GM18498 (cell line): ENCODE measurements around the gene MYH8.

ENCODE experiments used
- ATAC-seq: cut with Tn5 transposase; IDR thresholded peaks from one replicate; pipeline ENCODE4 v1.9.1; 2021; ENCODE audit warnings: mild to moderate bottlenecking, moderate library complexity; ENCODE audit not compliant: unreplicated experiment

The MYH8 gene

DNA sequence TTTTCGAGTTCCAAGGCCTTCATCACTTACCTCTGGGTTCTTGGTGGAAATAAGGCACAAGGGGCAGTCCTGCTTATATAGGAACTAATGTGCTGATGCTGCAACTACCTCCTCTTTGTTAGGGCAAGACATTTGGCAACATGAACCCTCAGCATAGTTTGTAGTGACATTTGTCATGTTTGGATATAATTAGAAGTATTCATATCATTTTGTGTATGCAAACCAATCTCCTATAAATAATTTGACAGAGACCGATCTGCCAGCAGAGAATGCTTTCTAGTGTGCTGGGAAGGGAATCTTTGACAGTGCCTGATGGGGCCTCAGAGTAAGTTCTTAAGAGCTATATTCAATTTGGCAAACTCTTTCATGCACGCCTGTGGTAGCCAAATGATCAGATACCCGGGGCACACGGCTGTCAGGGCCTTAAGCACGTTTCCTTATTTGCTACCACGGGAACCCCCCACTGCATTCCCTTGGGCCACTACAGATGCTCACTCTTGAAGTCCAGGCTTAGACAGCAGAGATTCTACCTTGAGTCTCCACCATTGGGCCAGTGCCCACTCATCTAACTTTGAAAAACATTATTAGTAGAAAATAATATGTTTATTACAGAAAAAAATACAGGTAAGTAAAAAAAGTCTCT is at the start of gene MYH8:
TSS of gene MYH8 (minus strand) at position 51 of the 643 bp plus-strand sequence. CDS start 1,723 bp downstream, outside the sequence.
- ATAC-seq = no peak

DNA sequence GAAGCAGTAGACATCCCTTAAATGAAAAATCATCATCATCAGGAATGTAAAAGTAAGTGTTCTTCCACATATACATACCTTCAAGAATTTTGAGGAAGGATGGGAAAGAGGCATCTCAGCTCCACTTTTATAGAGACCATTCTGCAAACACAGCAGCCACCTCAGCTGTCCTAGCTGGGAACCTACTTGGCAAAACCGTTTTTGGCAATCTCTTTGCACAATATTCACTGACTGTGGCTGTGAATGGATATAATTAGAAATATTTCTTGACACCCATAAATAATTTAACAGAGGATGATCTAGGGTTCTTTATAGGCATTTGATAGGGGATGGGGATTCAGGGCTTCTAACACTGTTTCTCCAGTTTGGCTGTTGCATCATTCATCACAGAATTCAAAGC is 47.7 kb upstream of the MYH8 start, which contains the start of gene MYH4:
TSS of gene MYH4 (minus strand) at position 101 of the 400 bp plus-strand sequence. CDS start 2,814 bp downstream, outside the sequence.
- ATAC-seq = no peak

DNA sequence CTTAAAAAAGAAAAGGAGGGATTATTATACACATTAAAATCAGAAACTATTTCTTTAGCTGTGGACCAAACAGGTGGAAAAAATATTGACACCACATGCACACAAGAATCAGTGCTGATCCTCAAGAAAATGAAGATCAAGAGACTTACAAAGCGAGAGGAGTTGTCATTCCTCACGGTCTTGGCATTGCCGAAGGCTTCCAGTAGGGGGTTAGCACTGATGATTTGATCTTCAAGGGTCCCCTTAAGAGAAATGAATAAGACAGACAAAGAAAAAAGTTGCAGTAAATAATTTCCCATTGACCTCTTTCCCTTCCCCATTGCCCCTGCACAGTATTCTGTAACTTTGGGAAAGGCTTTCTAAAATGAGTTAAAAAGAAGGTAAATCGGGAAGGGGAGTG is 41.7 kb upstream of the MYH8 start:
- no peak for ATAC-seq

DNA sequence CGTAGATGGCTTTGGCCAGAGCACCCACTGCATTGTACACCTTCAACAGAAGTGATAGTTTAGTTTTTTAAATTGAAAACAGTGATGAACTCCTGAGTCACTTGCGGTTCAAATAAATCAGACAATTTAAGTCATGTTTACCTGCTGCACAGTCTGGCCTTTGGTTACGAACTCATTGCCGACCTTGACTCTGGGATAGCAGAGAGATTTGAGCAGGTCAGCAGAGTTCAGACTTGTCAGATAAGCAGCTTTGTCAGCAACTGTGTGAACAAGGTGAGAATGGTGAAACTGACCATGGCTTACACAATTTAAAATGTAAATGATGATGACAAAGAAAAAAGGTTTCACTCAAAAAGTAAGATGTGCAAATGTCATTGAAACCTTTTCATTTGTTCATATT is 38.3 kb upstream of the MYH8 start:
- no peak for ATAC-seq

DNA sequence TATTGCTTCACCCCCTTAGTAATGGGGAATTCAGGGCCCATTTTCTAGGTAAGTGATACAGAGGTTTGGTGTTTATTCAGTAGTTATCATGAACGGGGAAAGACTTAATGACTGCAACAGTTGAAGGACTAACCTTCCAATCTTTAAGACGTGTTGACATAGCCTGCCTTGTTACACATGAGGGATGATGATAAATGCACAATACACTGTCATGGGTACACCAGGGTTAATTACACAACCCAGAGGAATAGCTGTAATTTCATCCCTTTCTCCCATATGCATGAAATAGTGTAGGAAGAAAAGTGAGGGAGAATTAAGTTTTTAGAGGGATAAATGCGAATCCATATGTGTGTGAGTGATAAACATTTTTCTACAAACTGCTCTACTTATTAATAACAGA is 37.0 kb upstream of the MYH8 start:
- no peak for ATAC-seq

DNA sequence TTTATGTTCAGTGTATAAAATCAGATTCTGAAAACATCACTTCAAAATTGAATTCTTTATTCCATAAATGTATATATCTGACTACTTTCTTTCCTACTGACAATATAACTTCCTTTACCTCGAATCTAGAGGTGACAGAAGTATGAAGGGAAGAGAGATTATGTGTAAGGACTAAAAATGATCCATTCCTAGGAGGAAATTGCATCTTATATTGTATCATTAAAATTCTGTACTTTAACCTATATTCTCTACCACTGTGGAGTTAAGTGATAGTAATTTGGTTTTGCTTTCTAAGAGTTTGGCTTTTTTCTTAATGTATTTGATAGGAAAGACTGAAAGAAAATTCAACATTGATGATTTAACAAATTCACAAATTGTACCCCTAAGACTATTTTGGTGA is 36.2 kb upstream of the MYH8 start:
- ATAC-seq = no peak

DNA sequence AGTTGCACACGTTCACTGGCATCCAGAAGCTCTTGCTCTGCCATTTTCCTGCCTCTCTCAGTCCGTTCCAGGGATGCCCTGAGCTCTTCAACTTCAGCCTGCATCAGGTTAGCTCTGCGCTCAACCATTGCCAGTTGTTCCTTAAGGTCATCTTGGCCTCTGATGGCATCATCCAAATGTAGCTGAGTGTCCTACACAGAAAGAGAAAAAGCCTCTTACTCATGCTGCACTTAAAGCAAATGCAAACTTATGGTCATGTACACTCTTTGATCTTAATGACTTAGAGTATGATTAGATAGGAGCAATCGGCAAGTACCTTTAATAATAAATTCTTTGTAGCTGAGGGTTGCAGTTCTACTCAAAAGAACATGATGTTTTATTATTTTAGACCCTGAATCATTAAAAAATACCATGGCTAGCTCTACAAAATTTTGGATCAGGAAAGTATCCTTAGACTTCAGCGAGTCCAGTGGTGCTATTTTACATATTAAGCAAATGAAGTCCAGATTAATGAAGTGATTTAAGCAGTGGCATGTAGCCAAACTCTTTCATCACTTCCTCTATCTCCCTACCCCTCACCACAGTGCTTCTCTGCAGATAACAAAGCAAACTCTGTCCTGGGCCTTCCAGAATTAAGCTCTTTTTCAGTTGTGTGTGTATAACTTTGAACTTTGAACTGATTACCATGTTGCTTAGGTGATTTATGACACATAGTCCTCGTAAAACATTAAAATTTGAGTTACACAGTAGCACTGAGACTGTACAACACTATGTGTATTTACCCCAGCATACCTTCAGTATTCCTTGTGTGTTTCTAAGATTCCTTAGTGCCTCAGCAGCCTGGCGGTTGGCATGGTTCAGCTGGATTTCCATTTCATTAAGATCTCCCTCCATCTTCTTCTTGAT is 25.5 kb upstream of the MYH8 start:
- ATAC-seq = no peak

DNA sequence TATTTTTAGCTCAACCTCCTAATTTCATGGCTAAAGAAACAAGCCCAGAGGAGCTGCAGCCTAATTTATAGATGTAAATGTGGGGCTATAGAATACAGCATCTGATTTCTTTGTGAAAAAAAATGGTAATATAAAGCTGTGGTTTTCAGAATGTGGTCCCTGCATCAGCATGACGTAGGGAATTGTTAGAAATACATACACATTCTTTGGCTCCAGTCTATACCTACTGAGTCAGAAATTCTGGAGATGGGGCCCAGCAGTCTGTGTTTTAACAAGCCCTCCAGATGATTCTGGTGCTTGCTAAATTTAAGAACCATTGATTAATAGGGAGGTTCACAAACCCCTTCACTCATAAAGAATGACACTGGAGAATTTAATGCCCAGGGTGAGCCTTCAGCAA is 18.1 kb upstream of the MYH8 start:
- ATAC-seq = no peak

DNA sequence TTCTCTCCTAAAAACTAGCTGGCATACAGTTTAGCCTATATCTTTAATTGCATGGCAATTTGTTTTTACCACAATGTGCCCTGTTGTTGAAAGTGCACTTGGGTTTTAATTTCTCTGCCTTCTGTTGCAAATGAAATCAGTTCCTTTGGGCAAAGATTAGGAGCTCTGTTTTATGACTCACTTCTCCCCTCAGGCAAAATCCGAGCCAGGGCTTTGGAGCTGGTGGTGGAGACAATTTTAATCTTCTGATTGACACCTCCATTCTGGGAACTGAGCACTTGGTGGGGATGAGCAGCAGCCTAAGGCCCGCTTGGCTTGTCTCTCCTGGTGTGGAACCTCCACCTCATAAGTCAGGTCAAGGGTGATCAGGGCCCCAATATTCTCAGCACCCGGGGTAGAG is 13.3 kb upstream of the MYH8 start:
- no peak for ATAC-seq

DNA sequence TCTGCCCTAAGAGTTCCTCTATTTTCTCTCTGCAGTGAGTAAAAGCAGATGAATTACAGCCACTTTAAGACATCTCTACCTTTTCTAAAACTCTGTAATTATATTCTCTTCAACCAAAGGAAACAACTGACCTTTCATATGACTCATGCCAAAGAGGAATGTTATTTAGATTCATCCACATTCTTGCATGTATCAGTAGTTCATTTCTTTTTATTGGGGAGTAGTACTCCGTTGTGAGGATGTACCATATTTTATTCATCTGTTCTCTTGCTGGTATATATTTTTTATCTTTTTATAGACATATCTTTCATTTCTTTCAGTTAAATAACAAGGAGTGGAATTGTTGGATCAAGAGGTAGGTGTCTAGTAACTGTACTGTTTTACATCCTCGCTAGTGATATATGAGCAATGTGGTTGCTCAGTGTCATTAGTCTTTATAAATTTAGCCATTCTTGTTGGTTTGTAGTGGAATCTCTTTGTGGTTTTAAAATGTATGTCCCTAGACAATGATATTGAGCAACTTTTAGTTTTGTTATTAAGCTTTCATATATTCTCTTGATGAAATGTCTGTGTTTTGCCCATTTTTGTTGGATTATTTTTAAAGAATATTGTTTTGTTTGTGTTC is 7.8 kb upstream of the MYH8 start:
- no peak for ATAC-seq

DNA sequence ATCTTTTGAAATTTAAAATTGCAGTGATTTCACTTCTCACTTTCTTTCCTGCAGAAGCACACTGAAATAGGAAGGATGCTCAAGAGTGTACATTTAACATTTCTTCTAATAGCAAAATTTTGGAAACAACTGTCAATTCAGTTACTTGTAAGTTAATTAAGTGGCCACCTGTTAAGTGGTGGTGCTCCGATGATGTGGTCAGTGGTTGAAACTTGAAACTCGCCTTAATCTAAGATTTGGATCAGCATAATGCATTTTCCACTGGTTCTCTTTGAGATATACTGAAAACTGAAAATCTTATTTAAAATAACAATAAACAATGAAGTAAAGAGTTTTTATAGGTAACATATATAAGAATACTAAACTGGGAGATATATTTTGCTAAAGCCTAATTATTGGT is 7.0 kb upstream of the MYH8 start:
- no peak for ATAC-seq

DNA sequence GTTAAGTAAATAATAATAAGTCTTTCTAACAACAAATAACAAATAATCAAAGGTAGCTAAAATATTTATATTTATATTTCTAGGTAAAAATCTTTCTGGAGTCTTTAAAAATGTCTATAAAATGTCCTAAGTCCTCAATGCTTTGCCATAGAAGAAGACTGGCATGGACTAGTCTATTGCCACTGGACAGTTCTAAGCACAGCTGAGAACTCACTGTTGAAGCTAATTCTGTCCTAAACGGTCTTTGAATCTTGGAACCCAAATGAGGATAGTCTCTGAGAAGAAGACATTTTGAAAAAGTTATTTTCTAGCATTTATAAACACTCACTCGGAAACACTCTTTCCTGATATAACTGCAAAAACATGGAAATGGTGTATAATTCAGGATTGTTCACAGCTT is 539 bp downstream of the MYH8 start:
- no peak for ATAC-seq

DNA sequence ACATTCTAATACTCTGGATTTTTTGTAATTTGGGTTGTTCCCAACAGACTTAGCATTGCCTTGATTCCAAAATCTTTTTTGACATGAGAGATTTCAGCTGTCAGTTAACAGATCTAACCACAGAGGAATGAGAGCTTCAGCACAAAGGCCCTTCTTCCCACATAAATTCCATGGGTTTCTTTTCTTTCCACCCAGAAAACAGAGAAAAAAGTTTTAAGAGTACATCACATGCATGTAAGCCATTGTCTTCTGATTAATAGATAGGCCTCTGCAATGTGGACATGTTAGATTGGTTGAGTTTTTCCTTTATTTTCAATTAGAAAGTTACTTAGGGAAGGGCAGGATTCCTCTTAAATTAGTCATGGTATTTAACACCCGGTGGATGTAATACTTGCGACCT is 939 bp downstream of the MYH8 start:
- no peak for ATAC-seq

DNA sequence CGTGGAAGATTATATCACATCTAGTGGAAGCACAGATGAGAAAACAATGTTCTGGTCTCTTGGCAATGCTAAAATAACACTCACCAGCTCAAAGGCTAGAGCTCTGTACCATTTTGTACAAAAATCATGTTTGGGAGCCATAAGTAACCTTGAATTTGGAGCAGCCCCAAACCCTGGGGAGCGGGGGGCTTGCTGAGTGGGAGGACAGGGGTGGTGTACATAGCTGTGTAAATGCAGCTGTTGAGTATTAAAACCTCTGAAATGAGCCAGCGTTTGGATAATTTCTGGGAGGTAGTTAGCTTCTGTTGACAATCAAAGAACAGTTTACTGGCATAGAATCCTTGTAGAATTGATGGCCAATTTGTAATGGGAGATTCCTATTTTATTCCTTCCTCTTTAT is 4.3 kb downstream of the MYH8 start:
- ATAC-seq = no peak

DNA sequence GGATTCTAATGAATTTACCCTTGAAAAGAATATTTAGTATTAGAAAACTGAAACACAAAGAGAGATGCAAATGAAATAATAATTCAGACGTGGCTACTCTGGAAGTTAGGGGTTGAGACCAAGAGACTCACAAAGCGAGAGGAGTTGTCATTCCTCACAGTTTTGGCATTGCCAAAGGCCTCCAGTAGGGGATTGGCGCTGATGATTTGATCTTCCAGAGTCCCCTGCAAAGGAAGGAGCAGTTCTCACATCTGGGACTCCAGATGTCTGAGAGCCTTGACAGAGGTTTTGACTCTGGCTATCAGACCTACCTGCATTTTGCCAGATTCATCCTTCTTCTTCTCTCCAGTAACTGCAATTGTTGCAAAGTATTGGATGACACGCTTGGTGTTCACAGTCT is 6.6 kb downstream of the MYH8 start:
- ATAC-seq = no peak

DNA sequence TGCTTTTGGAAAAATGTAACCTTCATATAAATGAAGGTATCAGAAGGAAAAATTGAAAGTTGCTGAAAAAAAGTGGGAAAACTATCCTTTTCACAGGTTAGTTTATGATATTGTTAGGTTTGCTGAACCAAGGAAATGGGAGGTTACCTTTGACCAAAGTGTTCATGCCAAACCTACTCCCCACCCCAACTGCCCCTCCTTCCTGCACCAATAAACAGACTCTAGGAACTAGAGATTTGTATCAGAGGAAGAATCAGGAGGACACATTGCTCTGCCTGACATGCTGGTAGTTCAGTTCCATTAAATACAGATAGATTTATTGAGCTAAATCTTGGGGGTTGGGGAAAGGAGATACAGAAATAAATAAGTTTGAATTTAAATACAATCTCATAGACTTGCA is 18.2 kb downstream of the MYH8 start:
- ATAC-seq = no peak

DNA sequence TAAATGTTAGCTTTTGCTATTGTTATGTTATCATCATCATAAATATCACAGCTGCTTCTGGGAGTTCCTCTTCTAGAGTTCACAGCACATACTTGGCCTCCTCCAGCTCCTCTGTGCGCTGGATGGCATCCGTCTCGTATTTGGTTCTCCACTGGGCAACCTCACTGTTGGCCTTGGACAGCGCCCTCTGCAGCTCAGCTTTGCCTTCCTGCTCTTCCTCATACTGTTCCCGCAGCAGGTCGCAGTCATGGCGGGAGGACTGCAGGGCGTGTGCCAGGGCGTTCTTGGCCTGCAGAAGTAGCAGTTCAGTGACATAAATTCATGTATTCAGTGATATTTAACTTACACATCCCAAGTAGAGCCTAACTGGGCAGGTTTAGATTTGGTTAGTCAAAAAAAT is 23.4 kb downstream of the MYH8 start:
- ATAC-seq = no peak

DNA sequence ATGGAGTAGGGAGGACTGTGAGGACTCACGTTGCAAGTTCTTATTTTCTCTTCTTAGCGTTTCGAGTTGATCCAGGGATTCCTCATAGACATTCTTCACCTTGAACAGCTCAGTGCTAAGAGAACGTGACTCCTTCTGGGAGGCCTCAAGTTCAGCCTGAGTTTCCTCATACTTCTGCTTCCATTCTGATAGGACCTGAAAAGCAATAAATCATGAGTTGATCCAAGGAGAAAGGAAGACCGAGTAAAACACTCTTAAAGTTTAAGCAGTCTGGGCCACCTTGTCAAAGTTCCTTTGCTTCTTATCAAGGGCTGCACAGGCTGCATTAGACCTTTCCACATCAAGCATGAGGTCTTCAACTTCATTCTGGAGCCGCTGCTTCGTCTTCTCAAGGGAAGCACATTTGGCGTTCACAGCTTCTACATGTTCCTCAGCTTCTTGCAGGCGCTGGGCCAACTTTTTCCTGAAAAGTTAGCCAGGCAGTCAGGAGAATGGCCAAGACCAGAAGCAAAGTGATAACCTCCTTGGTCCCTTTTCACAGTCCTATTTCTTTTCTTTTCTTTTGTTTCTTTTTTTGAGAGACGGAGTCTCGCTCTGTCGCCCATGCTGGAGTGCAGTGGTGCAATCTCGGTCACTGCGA is 25.1 kb downstream of the MYH8 start:
- ATAC-seq = no peak

DNA sequence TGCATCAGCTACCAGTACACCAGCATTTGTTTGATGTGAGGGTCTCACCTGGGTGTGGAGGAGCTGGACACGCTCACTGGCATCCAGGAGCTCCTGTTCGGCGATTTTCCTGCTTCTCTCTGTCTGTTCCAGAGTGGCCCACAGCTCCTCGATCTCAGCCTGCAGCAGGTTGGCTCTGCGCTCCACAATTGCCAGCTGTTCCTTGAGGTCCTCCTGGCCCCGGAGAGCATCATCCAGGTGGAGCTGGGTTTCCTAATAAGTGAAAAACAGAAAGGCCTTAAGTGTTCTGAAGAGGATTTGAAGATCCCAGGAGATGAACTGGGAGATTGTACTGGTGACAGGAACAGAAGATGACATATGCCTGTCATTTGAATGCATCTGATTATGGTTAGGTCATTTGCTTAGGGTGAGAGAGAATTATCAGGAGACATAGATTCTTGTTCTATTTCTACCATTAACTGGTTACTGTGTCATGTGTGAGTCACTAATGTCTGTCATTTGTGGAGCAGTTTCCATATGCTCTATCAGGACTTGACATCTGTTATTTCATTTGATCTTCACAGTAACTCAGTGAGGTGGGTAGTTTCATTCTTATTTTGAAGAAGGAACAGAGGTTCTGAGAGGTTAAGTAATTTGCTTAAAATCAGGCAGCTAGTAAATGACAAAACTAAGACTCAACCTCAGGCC is 27.4 kb downstream of the MYH8 start:
- ATAC-seq = no peak

DNA sequence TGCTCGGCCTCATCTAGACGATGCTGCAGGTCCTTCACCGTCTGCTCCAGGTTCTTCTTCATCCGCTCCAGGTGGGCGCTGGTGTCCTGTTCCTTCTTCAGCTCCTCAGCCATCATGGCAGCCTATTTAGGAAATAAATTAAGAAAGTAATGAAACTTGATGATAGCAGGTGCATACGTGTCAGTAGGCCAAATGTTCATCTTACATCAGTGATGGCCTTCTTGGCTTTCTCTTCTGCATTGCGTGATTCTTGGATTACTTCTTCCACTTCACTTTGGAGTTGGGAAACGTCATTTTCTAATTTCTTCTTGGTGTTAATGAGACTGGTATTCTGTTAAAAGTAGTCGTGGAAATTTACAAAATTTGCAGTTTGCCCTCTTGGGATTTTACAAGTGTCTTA is 28.9 kb downstream of the MYH8 start:
- no peak for ATAC-seq

DNA sequence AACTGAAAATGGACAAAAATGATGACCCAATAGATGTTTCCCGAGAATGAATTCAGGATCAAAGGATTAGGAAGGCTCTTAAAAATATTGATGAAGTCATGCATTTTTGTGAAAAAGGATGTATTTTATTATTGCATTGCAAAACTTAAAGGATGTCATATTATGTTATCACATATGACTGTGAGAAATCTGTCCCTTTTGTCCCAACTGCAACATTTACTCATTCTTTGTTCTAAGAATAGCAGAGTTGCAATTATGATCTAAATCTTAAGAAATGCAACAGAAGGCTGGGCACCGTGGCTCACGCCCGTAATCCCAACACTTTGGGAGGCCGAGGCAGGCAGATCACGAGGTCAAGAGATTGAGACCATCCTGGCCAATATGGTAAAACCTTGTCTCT is 35.9 kb downstream of the MYH8 start:
- no peak for ATAC-seq
